GM18873 (cell line): Measurements from ENCODE around the gene TANGO2.
A peak's percentile ranks its signal among the peaks of the same experiment; 100 is the strongest.
"Not testable (repeated sequence)": the region's sequence is repeated elsewhere in the genome, so short reads cannot be mapped to it uniquely, and the experiment has no call there.

Experiments used
- ATAC-seq: cut with Tn5 transposase; IDR thresholded peaks from one replicate; pipeline ENCODE4 v1.9.1; 2021; ENCODE audit warnings: mild to moderate bottlenecking, moderate library complexity, moderate number of reproducible peaks; ENCODE audit not compliant: unreplicated experiment, low FRiP score

Gene TANGO2

DNA sequence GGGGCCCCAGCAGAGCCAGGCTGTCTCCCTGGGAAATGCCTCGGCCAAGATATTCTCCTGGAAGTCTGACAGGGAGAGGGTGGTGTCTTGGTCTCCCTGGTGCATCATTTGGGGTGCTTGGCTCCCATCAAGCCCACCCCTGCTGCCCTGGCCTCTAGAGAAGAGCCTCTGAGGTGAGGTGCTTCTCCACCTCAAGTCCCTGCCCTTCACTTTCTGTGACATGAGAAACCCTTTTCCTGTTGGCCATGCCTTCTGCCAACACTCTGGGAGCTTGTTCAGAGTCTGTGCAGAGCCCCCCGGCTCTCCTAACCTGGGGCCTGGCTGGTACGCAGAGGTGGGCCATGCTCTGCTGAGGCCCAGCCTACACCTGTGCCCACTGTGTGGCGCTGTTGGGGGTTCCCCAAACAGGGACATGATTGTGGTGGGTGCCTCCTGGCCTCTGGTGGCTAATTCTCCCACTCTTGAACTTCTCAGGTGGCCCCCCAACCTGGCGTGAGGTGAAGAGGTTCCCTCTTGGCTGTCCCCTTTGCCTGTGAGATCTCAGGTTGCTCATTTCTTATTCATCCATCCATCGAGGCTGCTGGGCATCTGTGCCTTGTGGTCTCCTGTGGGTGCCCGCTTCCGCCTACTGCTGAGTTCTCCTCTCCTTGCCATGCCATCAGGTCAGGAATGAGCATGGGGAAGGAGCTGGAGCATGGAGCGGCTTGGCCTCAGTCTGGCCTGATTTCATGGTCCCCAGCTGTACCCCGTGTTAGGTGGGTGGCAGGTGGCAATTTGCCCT is 40.0 kb downstream of the TANGO2 start:
- no peak for ATAC-seq

DNA sequence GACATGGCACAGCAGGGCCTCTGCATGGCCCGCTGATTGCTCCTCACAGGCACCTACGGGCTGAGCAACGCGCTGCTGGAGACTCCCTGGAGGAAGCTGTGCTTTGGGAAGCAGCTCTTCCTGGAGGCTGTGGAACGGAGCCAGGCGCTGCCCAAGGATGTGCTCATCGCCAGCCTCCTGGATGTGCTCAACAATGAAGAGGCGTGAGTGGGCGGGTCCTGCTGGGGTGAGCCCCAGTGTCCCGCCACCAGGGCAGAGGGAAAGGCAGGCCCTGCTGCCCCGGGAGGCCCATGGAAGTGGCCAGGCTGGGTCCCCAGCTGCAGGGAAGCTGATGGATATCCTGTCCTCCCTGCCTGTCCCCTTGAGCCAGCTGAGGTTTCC is 40.6 kb downstream of the TANGO2 start:
- ATAC-seq, result no peak

DNA sequence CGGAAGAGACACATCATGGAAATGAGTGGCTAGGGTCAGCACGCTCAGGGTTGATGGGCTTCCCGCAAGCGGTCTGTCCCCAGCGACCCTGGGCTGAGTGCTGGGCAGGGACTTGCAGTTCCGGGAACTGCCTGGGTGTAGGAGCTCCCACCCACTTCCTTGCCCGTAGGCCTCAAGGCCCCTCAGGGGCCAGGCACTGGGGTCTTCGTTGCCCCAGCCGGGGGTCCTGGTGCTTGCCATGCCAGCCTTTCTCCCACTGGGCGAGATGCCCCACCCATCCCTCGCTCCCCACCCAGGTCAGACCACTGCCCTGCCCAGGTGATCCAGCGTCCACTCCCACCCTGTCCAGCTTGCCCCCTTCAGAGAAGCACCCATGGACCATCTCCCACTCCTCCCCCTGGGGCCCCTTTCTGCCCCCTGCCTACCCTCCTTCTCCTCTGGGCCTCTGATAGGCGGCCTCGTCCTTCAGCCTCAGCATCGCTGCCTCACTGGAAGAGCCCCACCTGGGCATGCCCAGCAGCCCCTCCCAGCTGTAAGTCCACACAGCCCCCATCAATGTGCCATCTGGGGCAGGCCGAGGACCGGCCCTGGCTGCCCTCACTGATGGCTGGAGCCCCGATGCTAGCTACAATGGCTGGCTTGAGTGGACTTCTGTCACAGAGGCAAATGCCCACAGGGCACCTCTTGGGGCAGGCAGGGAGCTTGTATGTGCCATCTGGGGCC is 41.3 kb downstream of the TANGO2 start:
- ATAC-seq, result no peak

DNA sequence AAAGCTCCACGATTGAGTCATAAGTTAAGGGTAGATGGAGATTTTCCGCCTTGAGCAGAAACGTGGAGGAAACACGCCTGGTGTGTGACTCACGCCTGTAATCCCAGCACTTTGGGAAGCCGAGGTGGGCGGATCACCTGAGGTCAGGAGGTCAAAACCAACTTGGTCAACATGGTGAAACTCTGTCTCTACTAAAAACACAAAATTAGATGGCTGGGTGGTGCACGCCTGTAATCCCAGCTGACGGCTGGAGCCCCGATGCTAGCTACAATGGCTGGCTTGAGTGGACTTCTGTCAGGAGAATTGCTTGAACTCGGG is 41.8 kb downstream of the TANGO2 start:
- no peak for ATAC-seq

DNA sequence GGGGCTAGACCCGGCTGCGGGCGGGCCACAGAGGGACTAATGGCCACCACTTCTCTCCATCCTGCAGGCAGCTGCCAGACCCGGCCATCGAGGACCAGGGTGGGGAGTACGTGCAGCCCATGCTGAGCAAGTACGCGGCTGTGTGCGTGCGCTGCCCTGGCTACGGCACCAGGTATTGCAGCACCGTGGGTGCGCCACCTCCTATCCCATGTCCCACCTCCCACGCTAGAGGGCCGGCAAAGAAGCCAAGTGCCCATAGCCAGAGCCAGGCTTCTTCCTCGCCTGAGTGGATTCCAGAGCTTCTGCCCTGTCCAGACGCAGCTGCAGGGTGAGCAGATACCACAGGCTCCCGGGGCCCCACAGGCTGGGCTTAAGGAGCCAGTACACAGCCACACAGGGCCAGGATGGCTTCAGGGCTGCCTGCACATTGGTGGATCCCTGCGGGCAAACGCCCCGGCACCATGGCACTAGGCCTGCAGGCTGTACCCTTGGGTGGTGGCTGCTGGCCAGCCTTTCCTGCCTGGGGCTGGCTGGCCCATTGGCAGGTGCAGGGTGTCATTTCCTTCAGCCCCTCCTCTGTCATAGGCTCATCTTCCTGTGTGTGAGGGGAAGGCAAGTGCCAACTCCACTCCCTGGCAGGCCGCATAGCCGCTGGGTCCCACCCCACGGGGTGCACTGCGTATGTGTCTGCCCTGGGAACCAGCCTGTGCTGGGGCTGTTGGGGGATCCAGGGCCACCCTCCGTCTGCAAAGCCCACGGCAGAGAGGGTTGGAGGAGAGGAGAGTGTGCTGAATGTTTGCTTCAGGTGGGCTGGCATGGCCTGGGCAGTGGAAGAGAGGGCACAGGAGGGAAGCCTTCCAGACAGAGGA is 42.6 kb downstream of the TANGO2 start:
- ATAC-seq, result no peak

DNA sequence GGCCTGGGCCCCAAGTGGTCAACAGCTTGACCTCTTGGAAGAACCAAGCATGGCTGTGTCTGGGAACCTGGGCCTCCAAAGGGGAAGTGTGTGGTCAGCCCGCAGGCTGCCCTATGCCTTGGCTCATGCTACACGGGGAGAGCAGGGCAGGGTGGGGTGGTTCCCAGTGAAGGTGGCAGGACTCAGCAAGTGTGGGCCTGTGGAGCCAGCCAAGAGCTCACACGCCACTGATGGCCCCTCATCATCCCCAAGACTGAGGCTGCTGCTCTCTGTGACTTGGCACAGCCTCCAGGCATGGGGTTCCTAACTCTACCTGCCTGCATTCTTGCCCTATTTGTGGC is 43.2 kb downstream of the TANGO2 start:
- no peak for ATAC-seq

DNA sequence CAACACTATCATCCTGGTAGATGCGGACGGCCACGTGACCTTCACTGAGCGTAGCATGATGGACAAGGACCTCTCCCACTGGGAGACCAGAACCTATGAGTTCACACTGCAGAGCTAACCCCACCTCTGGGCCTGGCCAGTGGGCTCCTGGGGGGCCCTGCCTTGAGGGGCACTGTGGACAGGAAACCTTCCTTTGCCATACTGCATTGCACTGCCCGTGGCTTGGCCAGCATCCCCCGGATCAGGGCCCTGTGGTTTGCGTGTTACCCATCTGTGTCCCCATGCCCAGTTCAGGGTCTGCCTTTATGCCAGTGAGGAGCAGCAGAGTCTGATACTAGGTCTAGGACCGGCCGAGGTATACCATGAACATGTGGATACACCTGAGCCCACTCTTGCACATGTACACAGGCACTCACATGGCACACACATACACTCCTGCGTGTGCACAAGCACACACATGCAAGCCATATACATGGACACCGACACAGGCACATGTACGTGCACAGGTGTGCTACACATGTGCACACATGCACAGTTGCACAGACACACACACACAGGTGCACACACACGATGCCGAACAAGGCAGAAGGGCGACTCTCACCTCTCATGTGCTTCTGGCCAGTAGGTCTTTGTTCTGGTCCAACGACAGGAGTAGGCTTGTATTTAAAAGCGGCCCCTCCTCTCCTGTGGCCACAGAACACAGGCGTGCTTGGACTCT is 43.8 kb downstream of the TANGO2 start:
- ATAC-seq, result no peak

DNA sequence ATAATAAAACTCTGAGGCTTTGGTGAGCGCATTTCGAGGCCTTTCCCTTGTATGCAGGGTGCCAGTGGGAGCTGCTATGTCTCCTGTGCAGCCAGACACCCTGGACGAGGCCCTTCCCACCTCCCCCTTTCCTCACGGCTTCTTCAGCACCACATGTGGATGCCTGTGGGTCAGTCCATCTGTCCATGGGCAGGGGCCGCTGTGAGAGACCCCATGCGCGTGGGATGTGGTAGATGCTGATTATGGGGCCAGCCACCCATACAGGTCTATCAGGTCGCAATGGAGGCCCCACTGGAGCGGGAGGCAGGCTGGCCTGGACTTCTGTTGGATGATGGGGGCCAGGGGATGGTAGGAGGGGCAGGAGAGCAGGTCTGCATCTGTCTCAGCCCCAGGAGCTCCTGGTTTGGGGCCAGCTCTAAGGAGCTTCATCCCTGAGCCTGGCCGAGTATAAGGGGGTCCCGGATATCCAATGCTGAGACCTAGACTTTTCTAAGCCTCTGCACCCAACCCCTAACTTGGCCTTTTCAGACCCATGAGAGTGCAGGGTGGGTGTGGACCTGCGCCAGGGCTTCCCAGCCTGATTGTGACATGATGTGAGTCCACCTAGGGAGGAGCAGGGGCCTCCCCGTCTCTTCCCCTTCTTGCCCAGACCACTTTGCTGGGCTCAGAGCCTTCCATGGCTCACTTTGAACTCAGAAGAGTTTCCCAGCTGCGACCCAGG is 45.1 kb downstream of the TANGO2 start:
- no peak for ATAC-seq

DNA sequence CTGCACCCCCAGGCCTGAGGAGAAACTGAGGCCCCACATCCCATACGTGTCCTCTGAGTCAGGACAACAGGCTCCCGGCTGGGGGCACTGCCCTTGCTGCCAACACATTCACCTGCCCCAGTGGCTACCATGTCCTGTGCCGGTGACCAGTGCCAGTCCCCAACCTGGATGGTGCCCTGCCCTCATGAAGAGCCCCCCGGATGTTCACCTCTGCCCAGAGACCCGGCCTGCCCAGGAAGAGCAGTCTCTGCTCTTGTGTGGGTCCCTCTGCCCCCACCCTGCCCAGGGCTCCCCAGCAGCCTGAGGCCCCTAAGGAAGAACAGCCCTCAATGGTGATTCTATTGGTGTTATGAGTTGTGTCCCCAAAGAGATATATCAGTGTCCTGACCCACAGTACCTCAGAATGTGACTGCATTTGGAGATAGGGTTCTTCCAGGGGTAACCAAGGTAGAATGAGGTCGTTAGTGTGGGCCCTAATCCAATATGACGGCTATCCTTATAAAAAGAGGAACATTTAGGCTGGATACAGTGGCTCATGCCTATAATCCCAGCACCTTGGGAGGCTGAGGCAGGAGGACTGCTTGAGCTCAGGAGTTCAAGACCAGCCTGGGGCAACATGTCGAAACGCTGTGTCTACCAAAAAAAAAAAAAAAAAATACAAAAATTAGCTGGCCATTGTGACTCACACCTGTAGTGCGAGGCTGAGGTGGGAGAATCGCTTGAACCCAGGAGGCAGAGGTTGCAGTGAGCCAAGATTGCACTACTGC is 45.9 kb downstream of the TANGO2 start:
- ATAC-seq, result no peak

DNA sequence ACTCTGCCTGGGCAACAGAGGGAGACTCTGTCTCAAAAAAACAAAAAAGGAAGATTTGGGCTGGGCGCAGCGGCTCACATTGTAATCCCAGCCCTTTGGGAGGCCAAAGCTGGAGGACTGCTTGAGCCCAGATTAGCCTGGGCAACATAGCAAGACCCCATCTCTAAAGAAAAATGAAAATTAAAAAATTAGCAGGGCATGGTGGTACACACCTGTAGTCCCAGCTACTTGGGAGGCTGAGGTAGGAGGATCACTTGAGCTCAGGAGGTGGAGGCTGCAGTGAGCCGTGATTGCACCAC is 46.4 kb downstream of the TANGO2 start:
- not testable (repeated sequence) for ATAC-seq

DNA sequence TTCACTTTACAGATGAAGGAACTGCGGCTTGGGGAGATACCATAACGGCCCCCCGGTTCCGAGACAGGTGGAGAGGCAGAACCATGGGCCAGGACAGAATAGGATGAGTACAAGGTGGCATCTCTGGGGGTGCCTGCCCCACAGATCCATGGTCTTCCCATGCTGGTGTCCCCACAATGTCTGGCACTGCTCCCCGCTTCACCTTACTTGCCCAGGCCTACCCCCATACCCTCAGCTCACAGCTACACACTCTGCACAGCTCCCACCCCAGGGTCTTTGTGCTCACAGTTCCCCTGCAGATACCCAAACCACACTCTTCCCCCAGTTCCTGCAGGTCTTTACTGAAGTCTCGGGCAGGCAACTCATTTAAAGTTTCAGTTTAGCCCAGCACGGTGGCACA is 47.7 kb downstream of the TANGO2 start:
- no peak for ATAC-seq

DNA sequence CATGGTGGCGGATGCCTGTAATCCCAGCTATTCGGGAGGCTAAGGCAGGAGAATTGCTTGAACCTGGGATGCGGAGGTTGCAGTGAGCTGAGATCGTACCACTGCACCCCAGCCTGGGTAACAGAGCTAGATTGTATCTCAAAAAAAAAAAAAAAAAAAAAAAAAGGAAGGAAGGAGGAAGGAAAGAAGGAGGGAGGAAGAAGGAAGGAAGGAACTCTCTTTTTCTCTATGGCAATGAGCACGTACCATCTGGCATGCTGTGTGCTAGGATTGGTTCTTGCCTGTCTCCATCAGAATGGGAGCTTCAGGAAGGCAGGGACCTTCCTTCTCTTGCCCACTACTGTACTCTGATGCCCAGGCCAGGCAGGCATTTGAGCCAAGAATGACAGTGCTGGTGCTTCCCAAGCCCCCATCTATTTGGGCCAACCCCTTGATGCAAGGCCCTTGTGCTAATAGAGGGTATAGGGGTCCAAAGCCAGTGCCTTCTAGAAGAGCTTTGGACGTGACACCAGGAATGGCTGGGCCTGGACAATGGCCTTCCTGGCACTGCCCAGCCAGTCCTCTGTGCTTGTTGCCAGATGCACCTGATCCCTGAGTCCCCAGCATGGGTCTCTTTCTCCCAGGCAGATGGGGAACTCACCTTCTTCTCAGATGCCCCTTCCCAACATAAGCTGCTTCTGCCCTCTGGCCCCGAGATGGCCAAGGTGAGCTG is 48.6 kb downstream of the TANGO2 start:
- no peak for ATAC-seq

DNA sequence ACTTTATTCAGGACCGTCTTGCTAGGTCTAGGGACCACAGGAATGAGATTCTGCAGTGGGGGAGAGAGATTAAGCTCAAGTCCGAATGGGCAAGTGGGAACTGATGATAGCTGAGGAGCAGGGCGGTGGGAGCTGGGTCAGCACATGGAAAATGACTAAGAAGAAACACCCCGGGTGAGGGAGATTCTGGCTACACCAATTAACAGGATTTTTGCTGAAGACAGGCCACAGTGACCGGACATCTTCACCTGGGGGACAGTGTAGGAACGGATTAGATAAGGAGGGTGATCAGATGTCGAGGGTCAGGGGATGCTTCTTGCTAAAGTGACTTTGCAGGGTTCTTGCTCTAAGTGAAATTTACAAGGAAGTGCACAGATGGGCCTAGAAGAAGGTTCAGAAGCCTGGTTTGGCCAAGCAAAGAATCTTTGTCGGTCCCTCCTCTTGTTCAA is 50.6 kb downstream of the TANGO2 start:
- no peak for ATAC-seq

DNA sequence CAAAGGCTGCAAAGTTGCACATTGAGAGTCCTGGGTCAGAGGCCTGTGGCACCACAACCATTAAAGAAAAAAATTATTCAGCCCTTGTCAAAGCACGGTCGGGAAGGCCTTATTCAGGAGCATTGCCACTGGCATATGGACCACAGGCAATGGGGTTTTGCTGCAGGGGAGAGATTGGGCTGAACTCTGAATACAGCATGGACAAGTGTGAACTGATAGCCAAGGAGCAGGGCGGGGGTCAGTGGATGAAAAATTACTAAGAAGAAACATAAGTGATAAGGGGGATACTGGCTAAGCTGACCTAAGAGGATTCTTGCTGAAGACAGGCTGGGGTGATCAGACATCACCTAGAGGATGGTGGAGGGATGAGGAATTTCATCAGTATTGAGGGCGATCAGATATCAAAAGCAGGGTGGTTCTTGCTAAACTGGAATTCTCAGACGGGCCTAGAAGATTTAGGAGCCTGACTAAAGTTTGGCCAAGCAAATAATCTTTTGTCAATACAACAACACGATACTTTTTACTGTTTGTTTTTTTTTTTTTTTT is 55.8 kb downstream of the TANGO2 start:
- no peak for ATAC-seq

DNA sequence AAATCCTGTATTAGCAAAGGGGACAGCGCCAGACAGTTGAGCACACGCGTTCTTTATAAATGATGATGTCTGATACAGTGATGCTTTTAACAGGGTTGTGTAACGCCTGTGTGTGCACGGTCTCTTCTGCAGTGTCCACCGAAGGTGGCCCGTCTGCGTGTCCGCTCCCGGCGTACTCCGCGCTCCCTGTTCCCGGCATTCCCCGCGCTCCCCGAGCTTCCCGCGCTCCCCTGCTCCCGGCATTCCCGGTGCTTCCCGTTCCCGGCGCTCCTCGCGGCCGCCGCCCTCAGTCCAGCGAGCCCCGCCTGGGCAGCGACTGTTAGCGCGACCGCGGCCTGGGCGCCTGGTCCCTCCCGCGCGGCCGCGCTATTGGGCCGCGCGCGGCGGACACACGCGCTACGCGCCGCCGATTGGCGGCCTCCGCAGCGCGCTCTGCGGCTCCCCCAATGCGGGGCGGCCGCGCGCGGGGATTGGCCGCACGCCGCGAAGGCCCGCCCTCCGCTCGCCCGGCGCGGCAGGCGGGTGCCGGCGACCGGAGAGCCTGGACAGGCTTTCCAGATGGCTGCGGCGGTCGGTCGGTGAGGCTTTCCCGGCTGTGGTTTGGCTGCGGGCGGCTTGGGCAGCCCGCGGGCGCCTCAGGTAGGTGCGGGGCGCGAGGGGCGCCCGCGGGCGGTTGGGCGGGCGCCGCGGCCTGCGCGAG is 59.0 kb downstream of the TANGO2 start, which contains the start of gene DGCR8:
TSS of gene DGCR8 (plus strand) at position 497 of the 700 bp plus-strand sequence. CDS start 5,723 bp downstream, outside the sequence.
- ATAC-seq, result peak; percentile 48

DNA sequence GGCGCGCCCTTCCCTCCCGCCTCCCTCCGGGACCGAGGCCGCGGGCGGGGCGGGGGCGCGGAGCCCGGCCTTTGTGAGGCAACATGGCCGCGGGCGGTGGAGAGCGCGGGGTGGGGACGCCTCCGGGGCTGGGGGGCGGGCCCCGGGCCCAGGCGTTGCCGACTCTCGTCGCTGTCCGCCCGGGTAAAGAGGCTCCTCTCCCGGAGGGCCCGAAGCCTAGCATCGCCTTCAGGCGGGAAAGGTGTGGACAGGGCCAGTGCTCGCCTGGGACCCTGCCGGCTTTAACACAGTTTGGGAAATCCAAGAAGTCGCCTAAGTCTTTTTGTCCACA is 59.5 kb downstream of the TANGO2 start:
- ATAC-seq, result peak; percentile 26

DNA sequence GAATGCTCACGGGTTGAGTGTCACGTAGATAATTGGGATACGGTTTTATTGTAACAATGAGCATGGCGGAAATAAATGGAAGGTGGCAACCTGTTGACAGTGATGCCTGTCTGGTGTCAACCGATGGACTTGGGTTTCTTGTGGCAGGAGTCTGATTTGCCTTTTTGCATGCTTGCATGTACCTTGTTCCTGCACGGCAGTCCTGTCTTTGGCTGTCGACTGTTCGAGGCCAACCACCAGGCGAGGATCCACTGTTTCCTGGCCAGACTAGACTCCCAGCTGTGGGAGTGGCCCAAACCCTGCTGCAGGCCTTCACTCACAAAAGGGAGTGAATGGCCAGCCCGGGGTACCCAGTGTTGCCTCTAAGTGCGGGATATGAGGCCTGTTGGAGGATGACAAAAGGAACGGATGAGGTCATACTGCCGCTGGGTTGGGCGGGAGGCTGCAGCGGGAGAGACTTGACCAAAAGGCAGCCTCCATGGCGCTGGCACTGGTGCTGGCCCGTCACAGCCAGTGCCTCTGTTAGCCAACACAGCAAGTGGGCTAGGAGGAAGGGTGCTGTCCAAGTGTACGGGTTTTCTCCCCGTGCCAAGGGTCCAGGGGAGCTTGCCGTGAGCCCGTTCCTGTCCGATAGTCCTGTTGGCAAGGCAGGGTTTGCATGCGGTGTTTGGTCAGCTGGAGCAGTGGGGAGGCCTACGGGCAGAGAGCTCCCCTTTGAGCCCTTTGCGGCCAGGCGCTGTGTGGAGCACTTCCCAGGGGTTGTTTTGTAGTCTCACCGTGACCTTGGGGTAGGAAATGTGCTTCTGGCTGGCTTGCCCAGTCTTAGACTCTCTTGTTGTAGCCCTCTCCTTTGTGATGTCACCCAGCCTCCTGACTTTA is 60.1 kb downstream of the TANGO2 start:
- no peak for ATAC-seq
